GM12878 (cell line): ENCODE results near the gene SNRNP200. TPM values are rescaled to one million over a fixed set of nuclear protein-coding genes. Genes with fewer than 3 reads are reported as not detected.

Experiments
- BACH1 ChIP-seq: fragments of 450-650 bp; IDR thresholded peaks from 2 replicates; pipeline ENCODE4 v1.6.1; 2017; ENCODE audit warnings: mild to moderate bottlenecking, borderline replicate concordance
- CHD1 ChIP-seq: IDR thresholded peaks from 2 replicates; pipeline ENCODE4 v1.6.1; 2012; ENCODE audit warnings: low read depth, low read length, improper control_type of control experiment
- ETV6 ChIP-seq, 2 experiments: fragments of 450-650 bp in 1 of 2; IDR thresholded peaks in 1 of 2; conservative IDR thresholded peaks in 1 of 2; 2 replicates each; pipeline ENCODE4 v1.6.1; 2014; ENCODE audit warnings: antibody characterized with exemption in 1 of 2, borderline replicate concordance in 1 of 2, low read depth in 1 of 2, mild to moderate bottlenecking in 1 of 2, moderate library complexity in 1 of 2
- IRF4 ChIP-seq: IDR thresholded peaks from 2 replicates; pipeline ENCODE4 v1.6.1; 2011; ENCODE audit warnings: low read depth, low read length
- MEF2B ChIP-seq: fragments of 450-650 bp; IDR thresholded peaks from 2 replicates; pipeline ENCODE4 v1.6.1; 2018; ENCODE audit warnings: mild to moderate bottlenecking, moderate library complexity; ENCODE audit not compliant: partially characterized antibody, poor library complexity, severe bottlenecking
- RUNX3 ChIP-seq: IDR thresholded peaks from 2 replicates; pipeline ENCODE4 v1.6.1; 2012; ENCODE audit warnings: low read length, inconsistent platforms
- ZNF622 ChIP-seq: fragments of 450-650 bp; IDR thresholded peaks from 2 replicates; pipeline ENCODE4 v1.6.1; 2017; ENCODE audit warnings: mild to moderate bottlenecking, inconsistent platforms
- ZSCAN29 ChIP-seq: fragments of 450-650 bp; IDR thresholded peaks from 2 replicates; pipeline ENCODE4 v1.6.1; 2017; ENCODE audit warnings: mild to moderate bottlenecking, moderate library complexity
- polyA plus RNA-seq, 11 experiments: library from polyadenylated mRNA; depleted of rRNA in 4 of 11; unstranded in 6 of 11; stranded (reverse) in 5 of 11; fragments of >200 nt; fragmentation: Nextera tagmentation in 4 of 11; fragmentation: Illumina TruSeq in 1 of 11; extraction: Ambion mirVana in 4 of 11; extraction: Trizol in 1 of 11; gene quantifications; 1 replicate in 1 of 11; 2 replicates in 10 of 11; pipeline versions ENCODE4 v1.2.1 to v1.2.3, GENCODE V29; 2011 to 2016; ENCODE audit warnings: inconsistent platforms in 2 of 11, missing spikeins in 2 of 11, low read depth in 1 of 11
- total RNA-seq, 4 experiments: library from RNA; depleted of rRNA in 3 of 4; stranded (reverse); fragments of >200 nt in 3 of 4; fragmentation: Illumina TruSeq in 1 of 4; extraction: Trizol in 1 of 4; gene quantifications; 2 replicates each; pipeline versions ENCODE4 v1.2.1 to v1.2.3, GENCODE V29; 2013 to 2021
- TF ChIP-seq, protein P1 (sequence below): fragments of 450-650 bp; IDR thresholded peaks from 2 replicates; pipeline ENCODE4 v1.6.1; 2017; ENCODE audit warnings: mild to moderate bottlenecking, moderate library complexity
- TF ChIP-seq, protein P2 (sequence below): IDR thresholded peaks from 2 replicates; pipeline ENCODE4 v1.6.1; 2012; ENCODE audit warnings: improper control_type of control experiment, low read depth, low read length; ENCODE audit not compliant: insufficient replicate concordance
- TF ChIP-seq, protein P3 (sequence below): fragments of 450-650 bp; IDR thresholded peaks from 2 replicates; pipeline ENCODE4 v1.6.1; 2016; ENCODE audit warnings: mild to moderate bottlenecking
- TF ChIP-seq, protein P4 (sequence below): fragments of 450-650 bp; IDR thresholded peaks from 2 replicates; pipeline ENCODE4 v1.6.1; 2017; ENCODE audit warnings: mild to moderate bottlenecking
- TF ChIP-seq, protein P5 (sequence below): IDR thresholded peaks from 2 replicates; pipeline ENCODE4 v1.6.1; 2012; ENCODE audit warnings: low read depth, low read length, improper control_type of control experiment

The SNRNP200 gene
- total and polyA plus RNA-seq, 10 of the 15 experiments (the other 5 are each of a cell fraction or from before 2014, with no cell fraction given) = 59.2 to 176 (median 106) TPM

DNA sequence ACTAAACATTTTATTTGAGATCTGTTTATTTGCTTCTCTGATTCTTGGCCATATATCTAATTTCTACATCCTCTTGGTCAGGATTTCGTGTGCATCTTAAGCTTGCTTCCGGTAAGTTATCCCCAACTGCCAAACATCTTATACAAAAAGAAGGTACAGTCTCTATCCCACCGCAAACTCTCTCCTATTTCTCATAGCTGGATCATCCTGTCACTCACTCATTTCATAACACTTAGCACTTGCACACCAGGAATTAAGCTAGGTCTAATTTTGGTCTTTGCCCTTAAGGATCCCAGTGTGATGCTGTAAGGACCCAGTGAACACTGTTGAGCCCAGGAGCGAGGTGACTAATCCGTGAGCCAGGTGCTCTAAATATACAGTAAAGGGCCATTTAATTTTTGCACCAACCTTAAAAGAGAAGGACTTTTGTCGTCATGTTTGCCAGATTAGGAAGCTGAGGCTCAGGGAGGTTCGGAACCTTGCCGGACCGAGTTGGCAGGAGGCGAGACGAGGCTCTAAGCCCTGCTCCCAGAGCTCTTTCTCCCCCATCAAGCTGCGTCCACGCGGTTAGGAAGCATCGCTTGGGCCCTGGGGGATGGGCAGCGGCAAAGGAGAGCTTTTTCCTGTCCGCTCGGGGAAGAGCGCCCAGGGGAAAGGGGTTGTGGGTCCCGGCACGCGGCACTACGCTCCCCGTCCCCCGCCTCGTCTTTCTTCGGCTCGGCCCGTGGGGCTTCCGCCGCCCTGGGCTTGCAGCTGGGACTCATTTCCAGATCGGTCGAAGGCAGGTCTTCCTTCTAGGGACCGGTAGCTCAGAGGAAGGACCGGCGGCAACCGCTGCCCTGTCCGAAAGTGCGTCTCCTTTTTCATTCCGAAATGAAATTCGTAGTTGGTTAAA is 15.6 kb upstream of the SNRNP200 start (continued):
- TF ChIP-seq, protein P1, sequence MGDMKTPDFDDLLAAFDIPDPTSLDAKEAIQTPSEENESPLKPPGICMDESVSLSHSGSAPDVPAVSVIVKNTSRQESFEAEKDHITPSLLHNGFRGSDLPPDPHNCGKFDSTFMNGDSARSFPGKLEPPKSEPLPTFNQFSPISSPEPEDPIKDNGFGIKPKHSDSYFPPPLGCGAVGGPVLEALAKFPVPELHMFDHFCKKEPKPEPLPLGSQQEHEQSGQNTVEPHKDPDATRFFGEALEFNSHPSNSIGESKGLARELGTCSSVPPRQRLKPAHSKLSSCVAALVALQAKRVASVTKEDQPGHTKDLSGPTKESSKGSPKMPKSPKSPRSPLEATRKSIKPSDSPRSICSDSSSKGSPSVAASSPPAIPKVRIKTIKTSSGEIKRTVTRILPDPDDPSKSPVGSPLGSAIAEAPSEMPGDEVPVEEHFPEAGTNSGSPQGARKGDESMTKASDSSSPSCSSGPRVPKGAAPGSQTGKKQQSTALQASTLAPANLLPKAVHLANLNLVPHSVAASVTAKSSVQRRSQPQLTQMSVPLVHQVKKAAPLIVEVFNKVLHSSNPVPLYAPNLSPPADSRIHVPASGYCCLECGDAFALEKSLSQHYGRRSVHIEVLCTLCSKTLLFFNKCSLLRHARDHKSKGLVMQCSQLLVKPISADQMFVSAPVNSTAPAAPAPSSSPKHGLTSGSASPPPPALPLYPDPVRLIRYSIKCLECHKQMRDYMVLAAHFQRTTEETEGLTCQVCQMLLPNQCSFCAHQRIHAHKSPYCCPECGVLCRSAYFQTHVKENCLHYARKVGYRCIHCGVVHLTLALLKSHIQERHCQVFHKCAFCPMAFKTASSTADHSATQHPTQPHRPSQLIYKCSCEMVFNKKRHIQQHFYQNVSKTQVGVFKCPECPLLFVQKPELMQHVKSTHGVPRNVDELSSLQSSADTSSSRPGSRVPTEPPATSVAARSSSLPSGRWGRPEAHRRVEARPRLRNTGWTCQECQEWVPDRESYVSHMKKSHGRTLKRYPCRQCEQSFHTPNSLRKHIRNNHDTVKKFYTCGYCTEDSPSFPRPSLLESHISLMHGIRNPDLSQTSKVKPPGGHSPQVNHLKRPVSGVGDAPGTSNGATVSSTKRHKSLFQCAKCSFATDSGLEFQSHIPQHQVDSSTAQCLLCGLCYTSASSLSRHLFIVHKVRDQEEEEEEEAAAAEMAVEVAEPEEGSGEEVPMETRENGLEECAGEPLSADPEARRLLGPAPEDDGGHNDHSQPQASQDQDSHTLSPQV = no peak
- no peak for TF ChIP-seq ZSCAN29
- TF ChIP-seq, protein P2, sequence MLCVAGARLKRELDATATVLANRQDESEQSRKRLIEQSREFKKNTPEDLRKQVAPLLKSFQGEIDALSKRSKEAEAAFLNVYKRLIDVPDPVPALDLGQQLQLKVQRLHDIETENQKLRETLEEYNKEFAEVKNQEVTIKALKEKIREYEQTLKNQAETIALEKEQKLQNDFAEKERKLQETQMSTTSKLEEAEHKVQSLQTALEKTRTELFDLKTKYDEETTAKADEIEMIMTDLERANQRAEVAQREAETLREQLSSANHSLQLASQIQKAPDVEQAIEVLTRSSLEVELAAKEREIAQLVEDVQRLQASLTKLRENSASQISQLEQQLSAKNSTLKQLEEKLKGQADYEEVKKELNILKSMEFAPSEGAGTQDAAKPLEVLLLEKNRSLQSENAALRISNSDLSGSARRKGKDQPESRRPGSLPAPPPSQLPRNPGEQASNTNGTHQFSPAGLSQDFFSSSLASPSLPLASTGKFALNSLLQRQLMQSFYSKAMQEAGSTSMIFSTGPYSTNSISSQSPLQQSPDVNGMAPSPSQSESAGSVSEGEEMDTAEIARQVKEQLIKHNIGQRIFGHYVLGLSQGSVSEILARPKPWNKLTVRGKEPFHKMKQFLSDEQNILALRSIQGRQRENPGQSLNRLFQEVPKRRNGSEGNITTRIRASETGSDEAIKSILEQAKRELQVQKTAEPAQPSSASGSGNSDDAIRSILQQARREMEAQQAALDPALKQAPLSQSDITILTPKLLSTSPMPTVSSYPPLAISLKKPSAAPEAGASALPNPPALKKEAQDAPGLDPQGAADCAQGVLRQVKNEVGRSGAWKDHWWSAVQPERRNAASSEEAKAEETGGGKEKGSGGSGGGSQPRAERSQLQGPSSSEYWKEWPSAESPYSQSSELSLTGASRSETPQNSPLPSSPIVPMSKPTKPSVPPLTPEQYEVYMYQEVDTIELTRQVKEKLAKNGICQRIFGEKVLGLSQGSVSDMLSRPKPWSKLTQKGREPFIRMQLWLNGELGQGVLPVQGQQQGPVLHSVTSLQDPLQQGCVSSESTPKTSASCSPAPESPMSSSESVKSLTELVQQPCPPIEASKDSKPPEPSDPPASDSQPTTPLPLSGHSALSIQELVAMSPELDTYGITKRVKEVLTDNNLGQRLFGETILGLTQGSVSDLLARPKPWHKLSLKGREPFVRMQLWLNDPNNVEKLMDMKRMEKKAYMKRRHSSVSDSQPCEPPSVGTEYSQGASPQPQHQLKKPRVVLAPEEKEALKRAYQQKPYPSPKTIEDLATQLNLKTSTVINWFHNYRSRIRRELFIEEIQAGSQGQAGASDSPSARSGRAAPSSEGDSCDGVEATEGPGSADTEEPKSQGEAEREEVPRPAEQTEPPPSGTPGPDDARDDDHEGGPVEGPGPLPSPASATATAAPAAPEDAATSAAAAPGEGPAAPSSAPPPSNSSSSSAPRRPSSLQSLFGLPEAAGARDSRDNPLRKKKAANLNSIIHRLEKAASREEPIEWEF = no peak
- TF ChIP-seq ZNF622 = no peak
- no peak for TF ChIP-seq MEF2B
- TF ChIP-seq CHD1 = 0 out of 2 replicates have a peak, but pooled peaks have one; percentile 57
- TF ChIP-seq IRF4 = no peak
- no peak for TF ChIP-seq RUNX3
- TF ChIP-seq, protein P3, sequence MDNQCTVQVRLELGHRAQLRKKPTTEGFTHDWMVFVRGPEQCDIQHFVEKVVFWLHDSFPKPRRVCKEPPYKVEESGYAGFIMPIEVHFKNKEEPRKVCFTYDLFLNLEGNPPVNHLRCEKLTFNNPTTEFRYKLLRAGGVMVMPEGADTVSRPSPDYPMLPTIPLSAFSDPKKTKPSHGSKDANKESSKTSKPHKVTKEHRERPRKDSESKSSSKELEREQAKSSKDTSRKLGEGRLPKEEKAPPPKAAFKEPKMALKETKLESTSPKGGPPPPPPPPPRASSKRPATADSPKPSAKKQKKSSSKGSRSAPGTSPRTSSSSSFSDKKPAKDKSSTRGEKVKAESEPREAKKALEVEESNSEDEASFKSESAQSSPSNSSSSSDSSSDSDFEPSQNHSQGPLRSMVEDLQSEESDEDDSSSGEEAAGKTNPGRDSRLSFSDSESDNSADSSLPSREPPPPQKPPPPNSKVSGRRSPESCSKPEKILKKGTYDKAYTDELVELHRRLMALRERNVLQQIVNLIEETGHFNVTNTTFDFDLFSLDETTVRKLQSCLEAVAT = no peak
- TF ChIP-seq, protein P4, sequence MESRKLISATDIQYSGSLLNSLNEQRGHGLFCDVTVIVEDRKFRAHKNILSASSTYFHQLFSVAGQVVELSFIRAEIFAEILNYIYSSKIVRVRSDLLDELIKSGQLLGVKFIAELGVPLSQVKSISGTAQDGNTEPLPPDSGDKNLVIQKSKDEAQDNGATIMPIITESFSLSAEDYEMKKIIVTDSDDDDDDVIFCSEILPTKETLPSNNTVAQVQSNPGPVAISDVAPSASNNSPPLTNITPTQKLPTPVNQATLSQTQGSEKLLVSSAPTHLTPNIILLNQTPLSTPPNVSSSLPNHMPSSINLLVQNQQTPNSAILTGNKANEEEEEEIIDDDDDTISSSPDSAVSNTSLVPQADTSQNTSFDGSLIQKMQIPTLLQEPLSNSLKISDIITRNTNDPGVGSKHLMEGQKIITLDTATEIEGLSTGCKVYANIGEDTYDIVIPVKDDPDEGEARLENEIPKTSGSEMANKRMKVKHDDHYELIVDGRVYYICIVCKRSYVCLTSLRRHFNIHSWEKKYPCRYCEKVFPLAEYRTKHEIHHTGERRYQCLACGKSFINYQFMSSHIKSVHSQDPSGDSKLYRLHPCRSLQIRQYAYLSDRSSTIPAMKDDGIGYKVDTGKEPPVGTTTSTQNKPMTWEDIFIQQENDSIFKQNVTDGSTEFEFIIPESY = no peak
- TF ChIP-seq, protein P5, sequence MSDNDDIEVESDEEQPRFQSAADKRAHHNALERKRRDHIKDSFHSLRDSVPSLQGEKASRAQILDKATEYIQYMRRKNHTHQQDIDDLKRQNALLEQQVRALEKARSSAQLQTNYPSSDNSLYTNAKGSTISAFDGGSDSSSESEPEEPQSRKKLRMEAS = peak; percentile 58; the same call in 1 of the 2 replicates
- no peak; a peak in 1 of 4 replicates for TF ChIP-seq ETV6 (conservative IDR thresholded peaks at IDR 0.05 in 1 of 2, IDR thresholded peaks at IDR 0.05 in 1 of 2; ENCODE audit: borderline replicate concordance in 1 of 2, low read depth in 1 of 2)
- TF ChIP-seq BACH1 = no peak
